Measurements from ENCODE around the gene FAM237B. TPM values are rescaled to one million over a fixed set of nuclear protein-coding genes. Genes with fewer than 3 reads are reported as not detected.
A peak's percentile ranks its signal among the peaks of the same experiment; 100 is the strongest.

The FAM237B gene
- total RNA-seq, 1 experiment from 2014 or later, result not detected

GRCh38 chr7:90312745-90313144 is 8.4 kb downstream of the FAM237B start:
- CTCF ChIA-PET, result interaction anchor here (0.7 to 3.1 kb wide), 15 partner anchors 9 to 159 kb away, joined by 3 to 39 read pairs (median 4); partner anchors contain the start of genes GTPBP10, STEAP1 and STEAP2
- no peak overlapping the region for H3K27ac Mint-ChIP-seq
- no peak for TF ChIP-seq NFYB (CRISPR knock-in tag; conservative IDR thresholded peaks at IDR 0.05; ENCODE audit: low read depth)
- TF ChIP-seq NFATC4 (CRISPR knock-in tag; IDR thresholded peaks at IDR 0.05), result no peak
- TF ChIP-seq TEAD1 (CRISPR knock-in tag; IDR thresholded peaks at IDR 0.05), result no peak
- no peak for TF ChIP-seq GTF2I (CRISPR knock-in tag; conservative IDR thresholded peaks at IDR 0.05)
- no peak for TF ChIP-seq HMGA2 (CRISPR knock-in tag; IDR thresholded peaks at IDR 0.05)
- TF ChIP-seq PRRX2 (CRISPR knock-in tag; IDR thresholded peaks at IDR 0.05), result no peak
- TF ChIP-seq ZNF232 (CRISPR knock-in tag; IDR thresholded peaks at IDR 0.05), result no peak
- no peak for TF ChIP-seq AFF4 (CRISPR knock-in tag; IDR thresholded peaks at IDR 0.05; ENCODE audit: borderline replicate concordance)
- no peak for TF ChIP-seq RORB (CRISPR knock-in tag; IDR thresholded peaks at IDR 0.05)
- no peak for TF ChIP-seq MLX (CRISPR knock-in tag; IDR thresholded peaks at IDR 0.05)
- no peak for TF ChIP-seq NR1H2 (CRISPR knock-in tag; IDR thresholded peaks at IDR 0.05)
- TF ChIP-seq ATF3 (CRISPR knock-in tag; conservative IDR thresholded peaks at IDR 0.05), result no peak
- TF ChIP-seq RELA (CRISPR knock-in tag; IDR thresholded peaks at IDR 0.05; ENCODE audit: borderline replicate concordance), result no peak
- peaks cover 3% of the 10 kb centered on the region for H3K27me3 Mint-ChIP-seq (ENCODE audit: low read depth)
- DNase-seq (ENCODE audit: low spot score), result no peak
- no peaks in the 10 kb centered on the region for H3K36me3 Mint-ChIP-seq
- no peaks in the 10 kb centered on the region for H3K4me1 Mint-ChIP-seq
- ATAC-seq, result peak; percentile 59; the same call in 1 of the 2 replicates
- no peak overlapping the region for H3K4me3 Mint-ChIP-seq
- no peaks in the 10 kb centered on the region for H3K9me3 Mint-ChIP-seq
- POLR2A ChIA-PET, result no interaction called here

- Mint-ChIP-seq H3K4me3 (no peak overlapping the region), H3K4me1 (no peaks in the 10 kb centered on the region), H3K36me3 (no peaks in the 10 kb centered on the region), H3K9me3 (no peaks in the 10 kb centered on the region), H3K27ac (no peak overlapping the region), H3K27me3 (ENCODE audit: low read depth) (no peaks in the 10 kb centered on the region)
- POLR2A ChIA-PET, result no interaction called here
- no peak for TF ChIP-seq IRF2 (CRISPR knock-in tag; IDR thresholded peaks at IDR 0.05; ENCODE audit: borderline replicate concordance, low read depth)
- TF ChIP-seq RELA (CRISPR knock-in tag; IDR thresholded peaks at IDR 0.05; ENCODE audit: borderline replicate concordance), result no peak
- TF ChIP-seq E2F5 (CRISPR knock-in tag; IDR thresholded peaks at IDR 0.05), result no peak
- no peak for TF ChIP-seq ZNF416 (CRISPR knock-in tag; IDR thresholded peaks at IDR 0.05)
- TF ChIP-seq TEAD4 (CRISPR knock-in tag; IDR thresholded peaks at IDR 0.05), result no peak
- no peak for TF ChIP-seq JUN (CRISPR knock-in tag; IDR thresholded peaks at IDR 0.05)
- no peak for TF ChIP-seq TCF7 (CRISPR knock-in tag; IDR thresholded peaks at IDR 0.05; ENCODE audit: low read depth)
- no peak for TF ChIP-seq GABPB1 (CRISPR knock-in tag; IDR thresholded peaks at IDR 0.05)
- no peak for TF ChIP-seq MXD4 (CRISPR knock-in tag; IDR thresholded peaks at IDR 0.05; ENCODE audit: borderline replicate concordance)
- TF ChIP-seq ZNF219 (CRISPR knock-in tag; IDR thresholded peaks at IDR 0.05; ENCODE audit: borderline replicate concordance), result no peak
- no peak for TF ChIP-seq ZNF396 (CRISPR knock-in tag; IDR thresholded peaks at IDR 0.05; ENCODE audit: borderline replicate concordance)
- no peak for TF ChIP-seq CREB1 (CRISPR knock-in tag; IDR thresholded peaks at IDR 0.05)
- TF ChIP-seq ZNF423 (CRISPR knock-in tag; IDR thresholded peaks at IDR 0.05), result no peak
- TF ChIP-seq ZNF281 (CRISPR knock-in tag; IDR thresholded peaks at IDR 0.05), result no peak
- DNase-seq (ENCODE audit: low spot score) (no peak), ATAC-seq (no peak)
- CTCF ChIA-PET, result interaction anchor here (3.1 kb wide), 1 partner anchor 116 kb away, joined by 39 read pairs; no protein-coding TSS in a partner anchor
Observed at GRCh38 chr7:90311175-90311574, 9.9 kb downstream of the FAM237B start.
